GM19238 (cell line): ENCODE measurements around the gene ZNF782.
A peak's percentile ranks its signal among the peaks of the same experiment; 100 is the strongest.
"Not testable (repeated sequence)": the region's sequence is repeated elsewhere in the genome, so short reads cannot be mapped to it uniquely, and the experiment has no call there.

Experiments used
- DNase-seq: peaks from one replicate; pipeline ENCODE4 v3.0.0; 2011; ENCODE audit warnings: low spot score; ENCODE audit not compliant: insufficient read length

ZNF782 gene

DNA sequence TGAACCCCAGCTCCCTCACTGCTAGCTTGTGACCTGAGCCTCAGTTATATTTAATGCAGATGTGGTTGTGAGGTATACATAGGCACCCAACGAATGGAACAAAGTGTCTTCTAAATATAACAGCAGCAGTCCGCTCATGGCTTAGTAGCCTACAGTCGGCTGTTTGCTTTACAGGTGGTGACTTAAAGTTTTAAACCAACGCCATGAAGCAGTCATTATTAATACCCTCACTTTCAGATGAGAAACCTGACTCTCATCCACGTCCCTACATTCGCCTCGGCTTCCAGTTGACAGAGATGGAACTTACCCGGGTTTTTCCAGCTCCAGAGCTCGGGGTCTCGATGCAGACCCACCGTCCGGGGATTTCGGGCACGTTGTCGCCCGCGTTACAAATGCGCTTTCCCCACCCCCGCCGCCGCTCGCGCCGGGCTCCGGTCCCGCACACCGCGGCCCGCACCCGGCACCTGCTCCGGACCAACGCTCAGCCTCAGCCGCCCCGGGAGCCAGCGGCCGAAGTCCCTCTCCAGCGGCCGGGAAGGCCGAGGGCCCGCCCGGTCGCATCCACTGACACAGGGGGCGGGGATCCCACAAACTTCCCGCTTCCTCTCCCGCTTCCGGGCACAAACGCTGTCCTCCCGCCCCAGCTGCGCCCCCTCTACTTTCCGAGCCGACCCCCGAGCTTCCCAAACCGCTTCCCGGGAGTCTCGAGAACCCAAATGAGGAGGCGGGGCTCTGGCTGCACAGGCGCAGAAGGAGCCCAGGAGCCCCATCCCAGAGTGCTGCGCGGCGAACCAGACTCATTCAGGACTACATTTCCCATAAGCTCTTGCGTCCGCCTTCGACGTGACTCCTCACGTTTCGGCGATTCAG, at the start of gene ZNF782:
Gene ZNF782 (minus strand): TSS at position 734 of the 870 bp plus-strand sequence. CDS start 2,553 bp downstream, outside the sequence.
- DNase-seq, result peak; percentile 74

DNA sequence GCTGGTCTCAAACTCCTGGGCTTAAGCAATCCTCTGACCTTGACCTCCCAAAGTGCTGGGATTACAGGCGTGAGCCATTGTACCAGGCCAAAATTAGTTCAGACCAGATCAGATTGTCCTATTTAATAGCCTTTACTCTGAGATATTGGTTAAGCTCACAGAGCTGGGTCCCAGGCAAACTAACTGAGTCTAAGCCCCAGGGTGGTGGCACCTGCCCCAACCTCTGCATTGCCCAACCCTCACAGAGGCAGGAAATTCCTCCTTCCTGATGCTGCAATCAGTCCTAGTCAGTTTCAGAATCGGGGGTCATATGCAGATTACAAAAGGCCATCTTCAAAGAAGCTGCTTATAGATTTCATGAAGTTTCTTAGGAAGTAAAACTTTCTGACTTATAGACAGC, 45.7 kb upstream of the ZNF782 start:
- DNase-seq, result not testable (repeated sequence)

DNA sequence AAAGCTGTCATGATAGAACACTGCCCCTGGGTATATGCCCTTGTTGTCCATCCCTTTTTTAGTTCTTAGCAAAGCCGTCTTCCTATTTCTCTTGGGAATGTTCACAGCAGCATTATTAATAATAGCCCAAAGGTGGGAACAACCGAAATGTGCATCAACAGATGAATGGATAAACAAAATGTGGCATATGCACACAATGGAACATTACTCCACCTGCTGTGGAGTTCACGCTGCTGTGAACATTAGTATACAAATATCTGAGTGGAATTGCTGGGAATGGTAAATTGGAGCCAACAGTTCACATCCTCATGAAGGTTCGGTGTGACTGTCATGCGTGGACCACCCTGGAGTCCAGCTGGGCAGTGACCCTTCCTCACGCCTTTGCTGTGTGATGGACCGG, 37.8 kb upstream of the ZNF782 start:
- no peak for DNase-seq

DNA sequence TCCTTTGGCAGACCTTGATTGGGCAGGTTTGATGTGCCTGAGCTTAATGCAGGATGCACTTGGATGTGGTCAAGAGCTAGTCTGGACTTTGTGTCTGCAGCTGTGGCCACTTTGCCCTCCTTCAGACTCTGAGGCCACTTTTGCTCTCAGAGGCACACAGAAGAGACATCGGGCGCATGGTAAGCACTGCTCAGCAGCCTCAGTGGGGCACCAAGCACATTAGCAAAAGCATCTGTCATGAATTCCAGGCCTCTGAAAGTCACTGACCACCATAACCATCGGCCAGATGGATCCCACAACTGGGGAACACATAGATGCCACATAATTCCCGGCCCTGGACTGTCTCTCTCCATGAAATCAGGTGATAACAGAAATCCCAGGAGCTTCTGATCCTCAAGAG, 34.3 kb upstream of the ZNF782 start:
- no peak for DNase-seq

DNA sequence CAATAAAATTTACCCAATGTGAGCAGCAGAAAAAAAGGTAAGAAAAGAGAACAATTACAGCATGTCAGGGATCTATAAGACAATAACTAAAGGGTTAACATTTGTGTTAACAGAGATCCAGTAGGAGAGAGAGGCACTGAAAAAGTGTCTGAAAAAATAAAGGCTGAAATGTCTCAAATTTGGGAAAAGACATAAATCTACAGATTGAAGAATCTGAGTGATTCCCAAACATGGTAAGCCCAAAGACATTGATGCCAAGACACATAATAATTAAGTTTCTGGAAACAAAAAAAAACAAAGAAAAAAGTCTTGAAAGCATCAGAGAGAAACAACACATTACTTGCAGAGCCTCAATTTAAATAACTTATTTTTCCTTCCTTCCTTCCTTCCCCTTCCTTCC, 31.1 kb upstream of the ZNF782 start:
- no peak for DNase-seq

DNA sequence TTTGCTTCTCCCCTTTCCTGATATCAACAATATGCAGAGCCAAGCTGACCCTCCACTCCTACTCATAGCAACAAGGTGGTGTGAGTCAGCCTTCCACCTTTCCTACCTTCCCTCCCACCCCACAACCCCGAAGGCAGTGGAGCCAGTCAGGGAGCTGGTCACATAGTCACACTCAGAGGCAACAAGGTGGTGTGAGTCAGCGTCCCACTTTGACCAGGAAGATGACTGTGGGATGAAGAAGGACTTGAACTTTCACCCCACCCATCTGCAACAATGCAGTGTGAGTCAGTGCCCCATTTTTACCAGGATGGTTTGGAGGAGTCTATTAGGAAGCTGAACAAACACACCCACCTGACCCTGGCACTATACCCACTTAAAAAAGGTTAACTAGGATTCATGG, 30.1 kb upstream of the ZNF782 start:
- no peak for DNase-seq

DNA sequence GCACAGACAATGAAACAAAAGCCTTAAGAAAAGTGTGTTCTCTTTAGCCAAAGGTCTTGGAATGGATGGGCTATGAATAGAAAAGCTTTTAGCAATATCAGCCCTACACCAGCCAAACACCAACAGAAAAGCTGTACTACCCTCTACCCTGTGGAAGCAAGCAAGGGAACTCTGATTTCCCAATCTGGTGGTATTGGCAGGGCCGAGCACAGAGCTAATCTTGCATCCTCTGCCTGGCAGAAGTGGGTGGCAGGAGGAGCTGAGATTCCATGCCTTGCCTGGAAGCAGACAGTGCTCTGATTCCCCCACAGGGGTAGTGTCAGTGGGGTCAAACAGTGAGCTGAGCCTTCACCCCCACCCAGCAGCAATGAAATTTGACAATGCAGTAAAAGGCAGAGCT, 29.6 kb upstream of the ZNF782 start:
- no peak for DNase-seq

DNA sequence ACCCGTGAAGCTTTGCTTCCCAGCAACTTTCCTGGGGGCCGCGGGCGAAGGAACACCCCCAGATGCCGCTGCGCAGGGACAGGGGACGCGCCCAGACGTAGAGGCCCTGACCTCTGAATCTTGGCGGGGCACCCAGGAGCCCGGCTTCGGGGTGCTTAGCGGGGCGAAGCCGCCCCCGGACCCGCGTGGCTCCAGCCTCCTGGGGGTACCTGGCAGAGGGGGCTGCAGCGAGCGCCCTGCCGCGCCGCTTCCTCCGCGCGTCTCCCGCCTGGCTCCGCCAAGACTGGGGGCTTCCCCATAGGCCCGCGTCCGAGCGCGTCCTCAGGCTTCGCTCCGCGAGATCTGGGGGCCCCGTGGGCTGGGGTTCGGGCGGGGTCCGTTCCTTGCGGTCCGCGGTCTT, 23.0 kb upstream of the ZNF782 start:
- DNase-seq, result no peak

DNA sequence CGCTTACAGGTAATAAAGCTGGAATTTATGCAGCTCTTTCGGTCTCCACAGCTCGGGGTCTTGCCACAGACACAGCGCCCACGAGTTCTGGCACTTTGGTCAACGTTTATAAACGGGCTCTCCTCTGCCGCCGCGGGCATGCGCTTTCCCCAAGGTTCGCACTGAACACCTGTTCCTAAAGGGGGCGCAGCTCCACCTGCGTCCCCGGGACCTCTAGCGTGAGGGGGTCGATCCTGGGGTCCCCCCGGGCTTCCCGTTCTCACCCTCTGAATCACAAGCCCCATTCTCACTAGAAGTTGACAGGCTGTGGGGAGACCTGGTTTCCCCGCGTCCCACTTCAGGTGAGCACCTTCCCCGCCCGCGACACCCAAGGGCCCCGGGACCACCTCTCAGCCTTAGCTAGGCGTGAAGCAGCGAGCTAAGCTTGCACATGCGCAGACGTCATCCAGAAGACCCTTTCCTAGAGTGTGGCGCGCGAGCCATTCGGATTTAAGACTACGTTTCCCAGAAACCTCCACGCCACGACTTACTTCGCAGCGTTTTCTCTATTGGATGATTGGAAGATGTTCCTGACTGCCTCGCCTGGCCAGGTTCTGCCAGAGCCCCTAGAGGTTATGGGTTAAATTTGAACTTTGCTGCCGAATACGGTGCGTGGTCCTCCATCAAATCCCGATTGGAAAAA, 21.3 kb upstream of the ZNF782 start:
- peak; percentile 43 for DNase-seq

DNA sequence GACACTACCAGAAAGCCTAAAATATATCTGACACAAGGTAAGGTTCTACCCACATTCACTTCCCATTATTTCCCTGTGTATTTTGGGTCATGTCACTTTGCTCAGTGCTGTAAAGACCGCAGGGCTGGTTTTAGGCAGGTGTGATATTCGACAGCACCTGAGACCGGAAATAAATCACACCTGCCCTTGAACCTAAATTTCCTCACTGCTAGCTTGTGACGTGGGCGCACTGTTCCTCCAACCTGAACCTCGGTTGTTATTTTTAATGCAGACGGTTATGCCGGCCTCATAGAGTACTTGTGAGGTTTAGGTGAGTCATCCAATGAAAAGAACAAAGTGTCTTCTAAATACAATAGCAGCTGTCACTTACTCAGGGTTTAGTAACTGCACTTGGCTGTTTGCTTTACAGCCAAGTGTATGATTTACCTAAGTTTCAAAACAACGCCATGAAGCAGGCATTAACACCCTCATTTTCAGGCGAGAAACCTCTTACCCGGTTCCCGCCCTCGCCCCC, 20.7 kb upstream of the ZNF782 start:
- DNase-seq, result no peak

DNA sequence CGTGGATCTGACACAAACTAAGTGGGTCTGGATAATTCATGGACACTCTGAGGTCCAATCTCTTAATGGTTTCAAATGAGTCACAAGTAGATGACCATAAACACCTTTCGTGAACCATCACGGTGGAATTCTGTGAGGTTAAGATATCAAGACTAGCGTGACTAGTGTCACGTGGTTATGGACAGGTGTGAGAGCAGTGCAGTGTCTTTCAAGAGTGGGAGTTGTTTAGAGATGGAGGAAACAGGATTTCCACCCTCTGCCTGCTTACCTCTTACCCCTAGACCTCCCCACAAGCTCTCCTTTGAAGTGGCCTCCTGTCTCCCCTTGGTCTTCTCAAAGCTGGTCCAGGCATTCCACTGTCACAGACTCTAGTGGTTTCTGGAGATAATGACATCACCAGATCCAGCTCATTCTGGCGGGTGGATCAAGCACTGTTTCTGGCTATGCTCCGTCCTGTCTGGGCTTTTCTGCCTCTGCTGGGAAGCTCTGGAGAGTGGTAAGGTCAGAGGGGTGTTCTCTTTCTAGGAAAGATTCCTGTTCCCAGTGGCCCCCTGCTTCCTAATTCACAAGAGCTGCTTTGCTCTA, 20.0 kb upstream of the ZNF782 start:
- no peak for DNase-seq

DNA sequence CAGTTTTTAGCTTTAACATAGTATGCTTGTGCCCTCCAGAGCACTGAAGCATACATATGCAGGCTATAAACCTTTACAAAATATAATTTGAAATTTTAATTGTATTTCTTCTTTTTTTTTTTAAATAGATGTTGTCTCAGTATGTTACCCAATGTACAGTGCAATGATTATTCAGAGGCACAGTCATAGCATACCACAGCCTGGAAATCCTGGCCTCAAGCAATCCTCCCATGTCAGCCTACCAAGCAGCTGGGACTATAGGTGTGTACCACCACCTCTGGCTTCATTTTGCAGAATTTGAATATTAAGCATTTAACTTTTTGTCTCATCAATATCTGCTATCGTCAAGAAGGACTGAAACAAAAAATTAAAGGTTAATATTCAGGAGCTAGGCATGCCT, 16.9 kb upstream of the ZNF782 start:
- no peak for DNase-seq

DNA sequence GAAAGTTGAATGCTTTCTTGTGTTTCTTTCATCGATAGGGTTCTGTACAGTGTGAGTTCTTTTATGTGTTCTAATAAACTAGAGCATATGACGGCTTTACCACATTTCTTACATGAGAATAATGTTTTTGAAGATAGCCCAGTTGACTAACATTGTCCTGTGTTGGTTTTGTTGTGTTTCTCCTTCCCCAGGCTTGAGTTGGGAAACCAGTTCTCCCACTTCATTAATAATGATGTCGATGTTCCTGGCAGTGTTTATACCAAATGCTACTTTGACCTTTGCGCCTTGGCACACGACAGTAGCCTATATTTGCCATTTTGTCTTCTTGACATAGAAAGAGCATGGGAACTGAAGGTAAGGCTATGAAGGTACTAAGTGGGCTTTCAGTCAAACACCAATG, 14.4 kb upstream of the ZNF782 start:
- DNase-seq, result no peak

DNA sequence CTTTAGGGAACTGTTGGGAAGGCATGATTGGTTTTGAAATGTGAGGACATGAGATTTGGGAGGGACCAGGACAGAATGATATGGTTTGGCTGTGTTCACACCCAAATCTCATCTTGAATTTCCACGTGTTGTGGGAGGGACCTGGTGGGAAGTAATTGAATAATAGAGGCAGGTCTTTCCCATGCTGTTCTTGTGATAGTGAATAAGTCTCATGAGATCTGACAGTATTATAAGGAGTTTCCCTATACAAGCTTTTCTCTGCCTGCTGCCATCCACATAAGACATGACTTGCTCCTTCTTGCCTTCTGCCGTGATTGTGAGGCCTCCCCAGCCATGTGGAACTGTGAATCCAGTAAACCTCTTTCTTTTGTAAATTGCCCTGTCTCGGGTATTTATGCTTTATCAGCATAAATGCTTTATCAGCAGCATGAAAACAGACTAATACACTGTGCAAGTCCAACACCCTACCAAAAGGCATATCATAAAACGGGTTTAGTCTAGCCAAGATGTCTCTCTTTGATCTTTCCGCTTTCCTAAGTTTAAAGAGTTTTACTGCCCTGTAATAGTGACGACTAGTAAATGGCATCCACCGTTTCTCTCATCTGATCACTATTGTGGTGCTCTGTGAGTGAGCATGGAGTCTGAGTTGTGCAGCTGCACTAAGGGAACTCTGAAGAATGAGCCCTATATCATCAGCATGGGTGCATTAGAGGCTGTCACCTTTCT, 12.9 kb upstream of the ZNF782 start:
- DNase-seq, result no peak

DNA sequence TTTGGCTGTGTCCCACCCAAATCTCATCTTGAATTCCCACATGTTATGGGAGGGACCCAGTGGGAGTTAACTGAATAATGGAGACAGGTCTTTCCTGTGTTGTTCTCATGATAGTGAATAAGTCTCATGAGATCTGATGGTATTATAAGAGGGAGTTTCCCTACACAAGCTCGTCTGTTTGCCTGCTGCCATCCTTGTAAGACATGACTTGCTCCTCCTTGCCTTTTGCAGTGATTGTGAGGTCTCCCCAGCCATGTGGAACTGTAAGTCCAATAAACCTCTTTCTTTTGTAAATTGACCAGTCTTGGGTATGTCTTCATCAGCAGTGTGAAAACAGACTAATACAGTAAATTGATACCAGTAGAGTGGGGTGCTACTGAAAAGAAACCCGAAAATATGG, 10.9 kb upstream of the ZNF782 start:
- DNase-seq, result not testable (repeated sequence)

DNA sequence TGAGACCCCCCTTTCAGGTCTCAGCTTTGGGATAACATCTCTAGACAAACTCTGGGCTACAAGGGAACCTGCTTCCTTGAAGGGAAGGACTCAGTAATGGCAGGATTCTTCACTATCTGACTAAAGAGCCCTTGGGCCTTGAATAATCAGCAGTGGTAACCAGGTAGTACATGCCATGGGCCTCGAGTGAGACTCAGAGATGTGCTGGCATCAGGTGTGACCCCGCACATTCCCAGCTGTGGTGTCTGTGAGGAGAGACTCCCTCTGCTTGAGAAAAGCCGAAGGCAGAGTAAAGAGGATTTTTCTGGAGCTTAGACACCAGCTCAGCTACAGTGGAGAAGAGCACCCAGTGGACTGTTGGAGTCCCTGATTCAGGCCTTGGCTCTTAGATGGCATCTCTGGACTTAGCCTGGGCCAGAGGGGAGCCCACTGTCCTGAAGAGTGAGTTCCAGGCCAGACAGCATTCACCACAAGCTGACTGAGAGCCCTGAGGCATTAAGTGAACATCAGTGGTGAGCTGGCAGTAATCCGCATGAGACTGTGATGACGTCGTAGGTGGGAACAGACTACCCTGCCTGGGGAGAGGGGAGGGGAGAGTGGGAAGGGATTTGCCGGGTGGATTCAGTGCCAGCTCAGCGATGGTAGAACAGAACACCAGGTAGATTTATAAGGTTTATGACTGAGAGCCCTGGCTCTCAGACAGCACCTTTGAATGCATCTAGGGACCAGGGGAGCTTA, 5.3 kb upstream of the ZNF782 start:
- DNase-seq, result no peak

DNA sequence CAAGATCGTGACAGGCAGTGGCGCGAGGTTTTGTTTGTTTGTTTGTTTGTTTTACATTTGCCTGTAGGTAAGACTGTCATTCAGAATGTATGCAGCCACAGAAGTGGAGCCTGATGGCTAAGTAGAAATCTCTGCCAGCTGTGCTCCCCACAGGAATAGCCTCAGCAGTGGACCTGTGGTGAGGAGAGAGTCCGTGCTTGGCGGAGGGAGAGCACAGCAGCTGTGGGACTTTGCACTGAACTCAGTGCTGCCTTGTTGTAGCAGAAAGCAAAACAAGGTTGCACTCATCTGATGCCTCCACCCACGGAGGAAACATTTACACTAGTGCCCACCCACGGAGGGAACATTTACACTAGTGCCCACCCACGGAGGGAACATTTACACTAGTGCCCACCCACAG, 4.4 kb upstream of the ZNF782 start:
- no peak for DNase-seq

DNA sequence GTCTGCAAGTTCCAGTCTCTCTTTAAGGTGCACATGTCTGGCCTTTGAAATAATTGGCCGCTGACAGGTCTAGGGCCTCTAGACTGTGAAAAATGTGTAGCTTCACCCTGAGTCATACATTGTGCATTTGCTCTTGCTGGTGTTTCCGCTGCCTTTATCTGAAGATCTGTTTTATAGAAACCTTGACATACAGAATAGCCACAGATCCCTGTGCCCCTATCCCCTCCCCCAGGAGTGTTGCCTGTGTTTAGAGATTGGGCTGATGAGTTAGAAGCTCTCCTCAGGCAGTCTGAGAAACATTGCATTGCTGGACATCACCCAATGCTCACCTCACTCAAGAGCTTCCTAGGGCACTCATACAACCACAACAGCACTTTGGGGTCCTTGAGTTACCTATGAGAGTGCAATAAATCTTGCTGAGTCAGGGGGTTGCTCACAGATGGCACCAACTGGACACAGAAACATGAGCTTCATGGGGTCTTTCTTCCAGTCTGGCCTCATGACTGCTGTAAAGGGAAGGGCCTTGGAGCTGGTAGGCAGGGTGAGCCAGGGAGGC, 3.8 kb upstream of the ZNF782 start:
- DNase-seq, result no peak

DNA sequence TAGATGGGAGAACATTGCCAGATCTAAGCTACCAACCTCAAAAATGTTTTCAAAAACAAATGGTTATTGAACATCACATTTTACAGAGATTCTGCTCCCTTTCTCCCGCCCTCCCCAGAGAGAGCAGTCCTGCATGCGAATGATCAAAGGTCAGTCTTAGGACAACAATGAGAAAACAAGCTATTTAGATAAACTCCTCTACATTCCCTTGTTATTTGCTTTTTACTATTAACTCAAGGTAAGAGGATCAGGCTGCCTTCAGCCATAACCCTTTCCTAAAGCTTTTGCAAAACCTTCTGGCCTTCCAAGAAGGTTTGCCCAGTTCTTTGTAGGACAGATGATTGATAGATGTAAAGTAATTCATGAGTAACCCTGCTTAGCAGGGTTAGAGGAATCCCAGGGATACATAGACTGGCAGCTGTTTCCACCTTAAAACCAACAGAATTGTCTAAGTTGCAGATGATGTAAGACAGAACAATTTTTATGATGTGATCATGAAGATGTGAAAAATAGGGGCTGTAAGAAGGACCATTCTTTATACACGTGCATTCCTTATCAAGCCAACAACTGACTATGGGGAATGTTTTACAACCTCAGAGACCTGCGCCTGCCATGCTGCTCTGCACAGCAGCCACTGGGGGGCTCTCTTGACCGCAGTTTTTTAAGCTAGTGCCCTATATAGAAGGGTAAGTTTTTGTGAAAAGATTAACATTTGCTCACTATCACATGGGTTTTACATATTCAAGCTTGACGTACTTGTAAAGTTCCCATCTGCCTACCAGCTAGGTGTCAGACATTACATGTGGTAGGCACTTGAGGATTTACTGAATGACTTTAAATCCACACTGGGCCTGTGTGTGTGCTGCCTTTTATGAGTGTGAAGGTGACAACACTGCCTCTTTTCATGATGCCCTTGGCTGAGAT, 2.3 kb upstream of the ZNF782 start:
- no peak for DNase-seq
